Mesenchymal stem cell (in vitro differentiated cells and primary cell): ENCODE data around the gene CAMSAP2.

Experiments used
- DNase-seq: peaks from one replicate; pipeline ENCODE4 v3.0.0-alpha.2; 2013
- H2AFZ ChIP-seq: one replicate; pipeline ENCODE4 v1.6.1; 2013; ENCODE audit warnings: low read depth, mild to moderate bottlenecking, control low read depth, inconsistent platforms, low read length, moderate library complexity
- H2AK5ac ChIP-seq: 2 replicates; pipeline ENCODE4 v1.6.1; 2013; ENCODE audit warnings: low read length, moderate library complexity, mild to moderate bottlenecking, inconsistent platforms; ENCODE audit not compliant: severe bottlenecking
- H2BK120ac ChIP-seq: one replicate; pipeline ENCODE4 v1.6.1; 2013; ENCODE audit warnings: low read depth, mild to moderate bottlenecking, inconsistent platforms, low read length, moderate library complexity
- H2BK12ac ChIP-seq, 2 experiments: one replicate each; pipeline ENCODE4 v1.6.1; 2013; ENCODE audit warnings: inconsistent platforms in 2 of 2, low read length in 2 of 2, mild to moderate bottlenecking in 2 of 2, moderate library complexity in 2 of 2, control low read depth in 1 of 2
- H2BK15ac ChIP-seq: one replicate; pipeline ENCODE4 v1.6.1; 2013; ENCODE audit warnings: mild to moderate bottlenecking, low read depth, inconsistent platforms; ENCODE audit not compliant: poor library complexity, severe bottlenecking
- H2BK5ac ChIP-seq: 2 replicates; pipeline ENCODE4 v1.6.1; 2013; ENCODE audit warnings: low read depth, mild to moderate bottlenecking, low read length, control low read depth, inconsistent platforms; ENCODE audit not compliant: poor library complexity, severe bottlenecking
- H3K14ac ChIP-seq, 2 experiments: one replicate each; pipeline ENCODE4 v1.6.1; 2013; ENCODE audit warnings: inconsistent platforms in 2 of 2, low read length in 2 of 2, control low read depth in 1 of 2, mild to moderate bottlenecking in 1 of 2, moderate library complexity in 1 of 2
- H3K18ac ChIP-seq, 2 experiments: one replicate each; pipeline ENCODE4 v1.6.1; 2013; ENCODE audit warnings: inconsistent platforms in 2 of 2, low read length in 2 of 2, control low read depth in 1 of 2, low read depth in 1 of 2, mild to moderate bottlenecking in 1 of 2
- H3K23ac ChIP-seq, 2 experiments: one replicate each; pipeline ENCODE4 v1.6.1; 2013; ENCODE audit warnings: inconsistent platforms in 2 of 2, low read length in 2 of 2, mild to moderate bottlenecking in 2 of 2, moderate library complexity in 2 of 2, control low read depth in 1 of 2
- H3K27ac ChIP-seq: 2 replicates; pipeline ENCODE4 v1.5.1; 2013; ENCODE audit warnings: mild to moderate bottlenecking, moderate library complexity, low read length, control low read depth, inconsistent platforms; ENCODE audit not compliant: poor library complexity, severe bottlenecking
- H3K27me3 ChIP-seq, 2 experiments: 2 replicates each; pipeline versions ENCODE4 v1.6.1 to v1.7.0; 2013; ENCODE audit warnings: low read length in 2 of 2, mild to moderate bottlenecking in 2 of 2, moderate library complexity in 2 of 2, control low read depth in 1 of 2, inconsistent platforms in 1 of 2; ENCODE audit not compliant: control insufficient read depth in 1 of 2, insufficient read depth in 1 of 2
- H3K36me3 ChIP-seq, 2 experiments: 2 replicates each; pipeline versions ENCODE4 v1.6.1 to v1.7.0; 2013; ENCODE audit warnings: low read length in 2 of 2, control low read depth in 1 of 2, inconsistent platforms in 1 of 2, low read depth in 1 of 2, mild to moderate bottlenecking in 1 of 2; ENCODE audit not compliant: insufficient read depth in 2 of 2, control insufficient read depth in 1 of 2
- H3K4ac ChIP-seq, 2 experiments: one replicate each; pipeline ENCODE4 v1.6.1; 2013; ENCODE audit warnings: inconsistent platforms in 2 of 2, low read length in 2 of 2, mild to moderate bottlenecking in 2 of 2, moderate library complexity in 2 of 2, control low read depth in 1 of 2, low read depth in 1 of 2
- H3K4me1 ChIP-seq: 2 replicates; pipeline ENCODE4 v1.6.1; 2013; ENCODE audit warnings: low read depth, low read length, control low read depth; ENCODE audit not compliant: control insufficient read depth, insufficient read depth
- H3K4me2 ChIP-seq: 2 replicates; pipeline ENCODE4 v1.6.1; 2013; ENCODE audit warnings: low read length, mild to moderate bottlenecking, inconsistent platforms; ENCODE audit not compliant: poor library complexity, severe bottlenecking
- H3K4me3 ChIP-seq, 2 experiments: 2 replicates each; pipeline versions ENCODE4 v1.5.1 to v1.7.0; 2013; ENCODE audit warnings: low read length in 2 of 2, mild to moderate bottlenecking in 2 of 2, control low read depth in 1 of 2, low read depth in 1 of 2; ENCODE audit not compliant: insufficient read depth in 1 of 2
- H3K79me1 ChIP-seq: replicated peaks from 2 replicates; pipeline ENCODE4 v1.6.1; 2013; ENCODE audit warnings: mild to moderate bottlenecking, control low read depth, low read length, inconsistent platforms; ENCODE audit not compliant: poor library complexity, severe bottlenecking
- H3K9ac ChIP-seq: 2 replicates; pipeline ENCODE4 v1.7.0; 2013; ENCODE audit warnings: mild to moderate bottlenecking, low read length, moderate library complexity
- H3K9me3 ChIP-seq: 2 replicates; pipeline ENCODE4 v1.7.0; 2013; ENCODE audit warnings: mild to moderate bottlenecking, low read length; ENCODE audit not compliant: control insufficient read depth
- H4K8ac ChIP-seq: one replicate; pipeline ENCODE4 v1.6.1; 2013; ENCODE audit warnings: inconsistent platforms, mild to moderate bottlenecking, low read length, moderate library complexity
- H4K91ac ChIP-seq: one replicate; pipeline ENCODE4 v1.6.1; 2013; ENCODE audit warnings: mild to moderate bottlenecking, low read length, inconsistent platforms
- WGBS: methylation state at CpG from one replicate; pipeline ENCODE4 v1.1.7; 2013; ENCODE audit warnings: mixed read lengths; 5-methylcytosine and 5-hydroxymethylcytosine counted together

CAMSAP2 gene

GRCh38 chr1:200774735-200775444 lies 36.2 kb downstream of the CAMSAP2 start:
- H3K23ac ChIP-seq = no peak overlapping the region
- H2AFZ ChIP-seq = no peak overlapping the region
- no peak overlapping the region for H3K4ac ChIP-seq
- no peak overlapping the region for H4K8ac ChIP-seq
- no peak overlapping the region for H3K9ac ChIP-seq
- no peak overlapping the region for H4K91ac ChIP-seq
- no peak overlapping the region for H2AK5ac ChIP-seq
- H2BK5ac ChIP-seq = no peak overlapping the region
- H2BK12ac ChIP-seq = no peak overlapping the region
- H3K18ac ChIP-seq = no peak overlapping the region
- no peak overlapping the region for H3K14ac ChIP-seq
- H3K36me3 ChIP-seq = peaks cover 3 to 13% of the 10 kb centered on the region in 2 experiments
- H3K4me3 ChIP-seq = no peak overlapping the region
- DNase-seq = peak; percentile 26
- no peaks in the 10 kb centered on the region for H3K9me3 ChIP-seq
- H3K27ac ChIP-seq = no peak overlapping the region
- H3K27me3 ChIP-seq = no peaks in the 10 kb centered on the region
- H3K4me2 ChIP-seq = no peak overlapping the region
- peaks cover 1% of the 10 kb centered on the region for H3K4me1 ChIP-seq
- no peak overlapping the region for H2BK120ac ChIP-seq
- H3K79me1 ChIP-seq = peaks cover 11% of the 10 kb centered on the region
- no peak overlapping the region for H2BK15ac ChIP-seq
- no CpG with 5 or more reads among the region's 2 CpGs for WGBS

- Histone ChIP-seq H2AK5ac (no peak overlapping the region), H3K4me2 (no peak overlapping the region), H2BK5ac (no peak overlapping the region), H4K8ac (no peak overlapping the region), H3K79me1 (peaks cover 13% of the 10 kb centered on the region), H3K23ac (no peak overlapping the region), H2AFZ (no peak overlapping the region), H4K91ac (no peak overlapping the region), H2BK12ac (no peak overlapping the region), H3K4me3 (no peak overlapping the region), H3K4me1 (peaks cover 1% of the 10 kb centered on the region), H3K27ac (no peak overlapping the region), H3K4ac (no peak overlapping the region), H2BK15ac (no peak overlapping the region), H2BK120ac (no peak overlapping the region), H3K27me3 (no peaks in the 10 kb centered on the region), H3K9me3 (no peaks in the 10 kb centered on the region), H3K14ac (no peak overlapping the region), H3K36me3 (peaks cover 3 to 6% of the 10 kb centered on the region in 2 experiments), H3K9ac (no peak overlapping the region), H3K18ac (no peak overlapping the region)
- DNase-seq = no peak
Observed at GRCh38 chr1:200775850-200776249, 37.2 kb downstream of the CAMSAP2 start.

- H4K8ac ChIP-seq = no peak overlapping the region
- H2BK15ac ChIP-seq = no peak overlapping the region
- H3K36me3 ChIP-seq = peaks cover 3% of the 10 kb centered on the region in 2 experiments
Observed at GRCh38 chr1:200776949-200777348, 38.3 kb downstream of the CAMSAP2 start.

GRCh38 chr1:200778766-200779165 lies 40.1 kb downstream of the CAMSAP2 start:
- Histone ChIP-seq H2BK12ac (no peak overlapping the region), H2BK120ac (no peak overlapping the region), H3K4ac (no peak overlapping the region), H3K4me1 (peaks cover 1% of the 10 kb centered on the region), H3K27me3 (no peaks in the 10 kb centered on the region), H4K91ac (no peak overlapping the region), H3K14ac (no peak overlapping the region), H2BK15ac (no peak overlapping the region), H3K23ac (no peak overlapping the region), H3K9me3 (no peaks in the 10 kb centered on the region), H3K27ac (no peak overlapping the region), H3K79me1 (peaks cover 19% of the 10 kb centered on the region), H2BK5ac (no peak overlapping the region), H3K9ac (no peak overlapping the region), H3K36me3 (peaks cover 7 to 18% of the 10 kb centered on the region in 2 experiments), H3K4me2 (no peak overlapping the region), H3K18ac (no peak overlapping the region), H2AK5ac (no peak overlapping the region), H3K4me3 (no peak overlapping the region), H4K8ac (no peak overlapping the region), H2AFZ (no peak overlapping the region)
- 94% methylated on average over 3 of the region's 4 CpGs for WGBS
- DNase-seq = no peak

More at GRCh38 chr1:200776949-200777348, 38.3 kb downstream of the CAMSAP2 start:
- no peak overlapping the region for H3K4ac ChIP-seq
- H2BK12ac ChIP-seq = no peak overlapping the region
- no peak overlapping the region for H3K18ac ChIP-seq
- no peak overlapping the region for H4K91ac ChIP-seq
- H2BK5ac ChIP-seq = no peak overlapping the region
- no peak overlapping the region for H3K9ac ChIP-seq
- no peak overlapping the region for H3K23ac ChIP-seq
- H3K79me1 ChIP-seq = peaks cover 14% of the 10 kb centered on the region
- no peak overlapping the region for H2BK120ac ChIP-seq
- H2AK5ac ChIP-seq = no peak overlapping the region
- no peak overlapping the region for H3K14ac ChIP-seq
- no peak overlapping the region for H3K4me3 ChIP-seq
- H3K27ac ChIP-seq = no peak overlapping the region
- H3K9me3 ChIP-seq = no peaks in the 10 kb centered on the region
- no peak overlapping the region for H3K4me2 ChIP-seq
- peaks cover 1% of the 10 kb centered on the region for H3K4me1 ChIP-seq
- no peak overlapping the region for H2AFZ ChIP-seq
- DNase-seq = peak; percentile 56
- H3K27me3 ChIP-seq = no peaks in the 10 kb centered on the region
